Measurements from ENCODE around the gene ZFHX3.

ZFHX3 gene

DNA sequence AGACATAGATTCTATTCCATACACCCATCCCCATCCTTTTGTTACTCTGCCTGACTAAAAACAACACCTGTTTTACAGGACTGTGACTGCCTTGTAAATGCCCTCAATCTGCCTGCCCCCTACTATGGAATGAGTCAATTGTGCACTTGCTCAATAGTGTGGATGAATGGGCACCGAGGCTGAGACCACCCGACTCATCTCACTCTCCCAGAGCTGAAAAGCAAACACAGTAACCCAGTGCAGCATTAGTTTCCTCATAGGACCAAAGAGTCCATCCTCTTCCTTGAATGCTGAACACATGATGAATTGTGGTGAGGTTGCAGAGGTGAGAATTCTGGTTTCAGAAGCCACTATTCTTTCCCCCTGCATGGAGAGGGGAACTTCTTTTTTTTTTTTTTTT lies 233.7 kb downstream of the ZFHX3 start:
- no peak for DNase-seq

DNA sequence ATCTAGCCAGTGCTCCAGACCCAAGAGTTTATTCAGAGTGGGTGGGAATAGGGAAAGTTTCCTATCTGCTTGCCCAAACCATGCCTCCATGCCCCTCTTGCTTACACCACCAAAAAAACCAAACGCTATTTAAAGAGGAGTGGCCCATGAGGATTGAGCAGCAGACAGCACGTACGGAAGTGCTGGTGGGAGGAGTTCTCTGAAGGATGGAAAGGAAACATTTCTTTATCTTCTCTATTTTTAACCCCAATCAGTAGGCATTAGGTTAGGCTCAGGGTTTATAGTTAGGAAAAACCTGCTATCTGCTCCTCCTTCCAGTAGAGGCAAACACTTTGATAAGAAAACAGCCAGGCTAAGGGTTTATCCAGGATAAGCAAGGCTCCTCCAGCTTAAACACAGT lies 235.3 kb downstream of the ZFHX3 start:
- DNase-seq: no peak

DNA sequence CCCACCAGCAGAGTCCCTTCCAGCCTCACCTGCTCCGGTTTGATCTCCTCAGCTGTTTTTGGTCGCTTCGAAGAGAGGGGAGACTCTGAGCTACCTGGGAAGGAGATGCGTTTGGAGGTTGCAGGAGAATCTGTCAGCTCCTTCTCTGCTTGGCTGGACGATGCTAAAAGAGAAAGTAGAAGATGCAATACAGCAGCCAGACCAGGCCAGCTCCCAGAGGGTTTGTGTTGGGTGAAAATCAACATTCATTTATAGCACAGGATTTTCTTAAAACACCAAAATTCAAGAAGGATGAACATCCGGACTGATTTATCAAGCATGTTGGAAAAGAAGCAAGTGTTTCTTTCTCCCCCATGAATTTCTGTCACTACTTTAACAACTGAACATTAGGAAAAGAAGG lies 236.1 kb downstream of the ZFHX3 start:
- DNase-seq: no peak

DNA sequence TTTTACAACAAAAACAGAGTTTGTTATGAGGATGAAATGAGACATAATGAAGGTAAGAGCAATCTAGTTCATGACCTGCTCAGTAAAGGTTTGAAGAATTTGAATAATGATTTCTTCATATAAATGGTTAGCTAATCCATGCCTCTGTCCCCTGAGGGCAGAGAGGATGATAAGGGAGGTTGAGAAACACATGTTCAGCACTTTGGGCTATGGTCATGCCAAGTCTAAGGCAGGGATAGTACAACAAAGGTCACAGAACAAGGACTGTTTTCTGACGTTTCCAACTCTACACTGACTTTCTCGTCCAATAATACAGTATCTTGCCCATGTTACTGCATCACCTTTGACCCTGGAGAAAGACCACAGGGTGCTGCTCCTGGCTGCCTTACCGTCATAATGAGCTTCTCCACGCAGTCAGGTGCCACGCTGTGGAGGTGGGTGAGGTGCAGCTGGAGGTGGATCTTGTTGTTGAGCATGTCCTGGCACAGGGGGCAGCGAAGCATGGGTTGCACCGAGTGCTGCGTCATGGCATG lies 236.7 kb downstream of the ZFHX3 start:
- DNase-seq: no peak

DNA sequence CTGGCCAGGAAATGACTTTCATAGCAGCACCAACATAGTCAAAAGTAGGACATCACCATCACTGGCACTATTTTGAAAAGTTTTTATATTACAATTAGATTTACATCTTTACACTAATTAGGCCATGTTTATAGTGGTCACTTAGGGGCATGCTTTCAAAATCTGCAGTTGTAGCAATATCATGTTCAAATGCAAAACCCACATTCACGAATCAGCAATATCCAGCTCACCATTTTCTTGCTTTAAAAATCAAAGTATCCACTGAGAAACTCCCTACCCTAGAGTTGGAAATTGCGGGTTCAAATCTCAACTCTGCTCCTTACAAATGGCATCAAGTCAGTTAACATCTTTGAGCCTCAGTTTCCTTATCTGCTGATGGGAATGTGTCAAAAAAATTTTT lies 237.4 kb downstream of the ZFHX3 start:
- DNase-seq: no peak

DNA sequence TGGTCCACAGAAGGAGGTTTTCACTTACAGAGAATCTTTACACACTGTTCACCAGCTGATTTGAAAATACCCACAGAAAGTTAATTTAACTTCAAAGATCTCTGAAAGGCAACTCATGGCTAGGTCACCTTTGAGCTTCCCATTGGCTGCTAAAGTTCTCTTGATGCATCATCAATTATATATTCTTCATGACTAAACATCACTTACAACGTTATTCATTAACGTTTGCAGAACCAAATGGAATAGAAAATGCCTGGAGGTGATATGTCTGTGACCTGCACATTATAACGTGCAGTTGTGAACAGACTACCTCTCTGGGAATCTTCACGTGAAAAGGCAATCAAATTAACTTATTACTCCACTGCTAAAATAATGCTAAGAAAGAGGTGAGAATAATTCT lies 238.5 kb downstream of the ZFHX3 start:
- no peak for DNase-seq

DNA sequence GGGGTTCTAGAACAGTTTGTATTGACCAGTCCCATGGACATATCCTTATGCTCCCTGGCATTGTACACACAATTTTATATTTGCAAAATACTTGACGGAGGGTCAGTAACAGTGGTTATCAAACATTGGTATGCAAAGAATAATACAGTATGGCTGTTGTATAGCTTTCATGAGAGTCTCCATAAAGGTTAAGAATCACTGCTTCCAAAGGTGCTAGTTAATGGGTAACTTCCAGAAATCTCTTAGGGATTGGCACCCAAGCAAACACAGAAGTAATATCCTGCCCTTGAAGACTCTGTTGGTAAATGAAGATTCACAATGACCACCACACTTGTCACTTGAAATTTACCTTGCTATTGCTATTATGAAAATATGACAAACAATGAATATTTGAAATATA lies 239.2 kb downstream of the ZFHX3 start:
- DNase-seq: no peak

DNA sequence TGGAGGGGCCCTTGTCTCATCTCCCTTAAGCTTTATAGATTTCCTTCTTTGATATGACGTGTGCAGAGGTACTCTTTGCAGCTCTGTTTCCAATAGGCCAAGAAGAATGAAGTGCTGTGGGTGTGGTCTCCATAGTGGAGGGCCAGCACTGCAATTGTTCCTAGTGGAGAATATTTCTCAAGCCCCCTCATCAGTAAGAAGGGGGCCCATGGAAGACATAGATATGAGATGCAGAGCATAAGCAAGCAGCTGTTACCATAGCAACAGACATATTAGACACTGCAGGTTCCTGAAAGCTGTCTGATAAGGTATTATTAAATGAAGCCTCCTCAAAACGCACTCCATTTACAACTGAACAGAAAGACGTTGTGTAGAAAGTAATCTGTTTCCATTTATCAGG lies 240.7 kb downstream of the ZFHX3 start:
- DNase-seq: no peak

DNA sequence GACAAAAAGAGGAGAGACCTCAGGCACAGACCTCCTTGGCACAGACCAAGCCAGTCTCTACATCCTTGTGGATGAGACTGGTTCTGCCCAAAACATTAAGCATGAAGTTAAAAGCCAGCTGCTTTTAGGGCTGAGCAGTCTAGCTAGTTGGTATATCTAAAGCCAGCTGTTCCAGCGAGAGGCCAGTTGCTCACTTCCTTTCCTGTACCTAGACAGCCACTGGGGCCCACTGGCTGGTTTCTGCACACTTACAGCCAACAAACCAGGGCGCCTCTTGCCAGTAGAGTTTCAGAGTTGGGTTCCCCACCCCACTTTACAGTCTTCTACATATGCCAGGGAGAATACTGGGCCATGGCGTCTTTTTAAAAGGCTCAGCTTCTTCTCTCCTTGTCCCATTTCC lies 242.4 kb downstream of the ZFHX3 start:
- DNase-seq: no peak

DNA sequence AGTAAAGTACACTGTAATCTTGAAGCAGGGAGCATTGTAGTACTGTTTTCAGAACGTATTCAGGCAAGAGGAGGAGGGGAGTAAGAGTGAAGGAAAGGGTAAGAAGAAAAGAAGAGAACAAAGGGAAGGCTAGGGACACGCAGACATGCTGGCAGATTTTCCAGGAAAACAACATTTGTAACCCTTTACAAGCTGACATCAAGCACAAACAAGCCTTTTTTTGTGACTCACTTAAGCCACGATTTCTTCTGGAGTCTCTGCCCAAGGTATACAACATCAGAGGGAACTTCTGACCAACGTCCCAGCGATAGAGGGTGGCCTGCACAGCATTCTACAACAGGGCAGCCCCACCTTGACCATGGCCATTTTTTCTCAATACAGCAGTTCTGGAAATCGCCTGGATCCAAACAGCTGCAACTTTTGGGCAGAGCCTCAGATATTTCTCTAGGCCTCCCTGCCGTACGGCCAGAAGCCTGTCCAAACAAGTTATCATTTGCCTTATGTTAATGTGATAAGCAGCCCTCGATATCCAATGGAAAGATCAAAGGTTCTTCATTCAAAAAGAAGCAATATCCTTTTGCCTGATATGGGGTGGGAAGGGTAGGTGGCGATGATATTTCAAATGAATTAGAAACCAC lies 247.3 kb downstream of the ZFHX3 start:
- DNase-seq: no peak

DNA sequence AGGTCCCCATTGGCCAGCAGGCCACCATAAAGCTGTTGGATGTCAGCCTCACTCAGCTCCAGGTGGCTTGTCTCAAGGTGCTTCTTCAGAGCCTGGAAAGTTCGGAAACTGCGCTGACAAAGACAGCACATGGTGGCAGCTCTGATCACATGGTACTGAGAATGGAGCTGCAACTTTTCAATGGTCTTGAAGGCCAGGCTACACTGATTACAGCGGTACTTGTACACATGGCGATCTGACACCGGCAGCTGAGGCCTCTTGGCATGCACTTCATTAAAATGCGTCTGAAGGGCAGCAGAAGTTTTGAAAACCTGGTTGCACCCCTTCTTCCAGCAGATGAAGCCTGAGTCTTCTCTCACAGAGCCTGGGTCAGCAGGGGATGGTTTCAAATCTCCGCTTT lies 249.7 kb downstream of the ZFHX3 start:
- DNase-seq: no peak

DNA sequence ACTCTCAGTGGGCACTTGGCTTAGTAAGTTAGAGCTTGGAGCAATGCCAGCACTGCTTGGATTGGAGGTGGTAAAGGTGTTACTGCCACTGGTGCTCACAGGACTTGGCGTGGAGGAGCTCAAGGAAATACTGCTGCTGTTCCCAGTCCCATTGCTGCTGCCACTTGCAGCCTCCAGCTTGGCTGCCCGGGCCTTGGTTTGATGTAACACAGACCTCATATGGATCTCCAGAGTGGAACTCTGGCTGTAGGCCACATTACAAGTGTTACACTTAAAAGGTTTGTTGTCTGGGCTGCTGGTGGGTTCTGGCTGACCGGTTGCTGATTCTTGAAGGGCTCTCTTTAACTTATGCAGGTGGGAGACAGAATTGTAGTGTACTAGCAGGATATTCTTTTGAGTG lies 250.3 kb downstream of the ZFHX3 start:
- DNase-seq: no peak

DNA sequence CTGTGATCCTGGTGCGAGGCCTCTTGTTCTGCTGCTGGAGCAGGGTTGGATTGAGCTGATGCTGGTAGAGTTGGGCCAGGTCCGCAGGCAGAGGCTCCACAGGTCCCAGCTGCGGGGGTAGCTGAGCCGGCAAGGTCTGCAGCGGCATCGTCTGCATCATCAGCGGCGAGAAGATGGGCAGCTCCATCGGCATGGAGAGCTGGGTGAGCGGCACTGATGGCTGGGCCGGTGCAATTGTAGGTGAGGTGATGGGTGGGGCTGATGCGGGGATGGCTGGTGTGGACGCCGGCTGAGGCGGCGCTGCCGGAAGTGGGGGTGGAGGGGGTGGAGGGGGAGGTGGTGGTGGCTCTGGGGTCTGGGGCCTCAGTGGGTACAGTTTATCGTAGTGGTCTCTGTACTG lies 251.7 kb downstream of the ZFHX3 start:
- no peak for DNase-seq

DNA sequence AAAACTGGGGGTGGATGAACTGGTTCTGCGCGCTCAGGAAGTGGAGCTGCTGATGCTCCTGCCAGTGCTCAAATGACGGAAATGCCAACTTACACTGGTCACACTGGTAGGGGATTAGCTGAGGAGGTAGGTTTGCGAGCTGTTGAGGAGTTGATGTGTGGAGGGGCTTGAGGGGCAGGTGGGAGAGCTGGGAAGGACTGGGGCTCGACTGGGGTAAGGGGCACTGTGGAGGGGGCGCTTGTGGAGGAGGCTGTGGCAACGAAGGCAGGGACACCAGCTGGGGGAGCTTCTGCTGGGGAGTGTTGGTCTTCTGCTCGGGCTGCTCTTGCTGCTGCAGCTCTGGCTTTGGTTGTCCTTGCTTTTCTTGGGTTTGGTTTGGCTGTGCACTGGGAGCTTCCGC lies 252.9 kb downstream of the ZFHX3 start:
- no peak for DNase-seq

DNA sequence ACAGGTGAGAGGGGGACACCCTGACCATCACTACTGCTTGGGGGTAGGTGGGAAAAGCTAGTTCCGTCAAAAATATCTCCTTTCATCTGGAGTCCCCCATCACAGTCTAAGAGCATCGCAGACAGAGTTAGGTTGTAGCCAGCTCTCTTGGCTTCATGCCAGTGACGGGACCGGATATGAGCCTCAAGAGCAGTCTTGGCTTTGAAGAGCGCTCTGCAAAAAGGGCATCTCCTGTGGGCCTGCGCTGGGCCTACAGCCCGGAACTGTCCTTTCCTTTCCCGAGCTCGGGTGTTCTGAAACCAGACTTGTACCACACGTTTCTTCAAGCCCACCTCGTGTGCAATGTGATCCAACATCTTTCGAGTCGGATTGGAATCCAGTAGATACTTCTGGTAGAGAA lies 253.6 kb downstream of the ZFHX3 start:
- no peak for DNase-seq

DNA sequence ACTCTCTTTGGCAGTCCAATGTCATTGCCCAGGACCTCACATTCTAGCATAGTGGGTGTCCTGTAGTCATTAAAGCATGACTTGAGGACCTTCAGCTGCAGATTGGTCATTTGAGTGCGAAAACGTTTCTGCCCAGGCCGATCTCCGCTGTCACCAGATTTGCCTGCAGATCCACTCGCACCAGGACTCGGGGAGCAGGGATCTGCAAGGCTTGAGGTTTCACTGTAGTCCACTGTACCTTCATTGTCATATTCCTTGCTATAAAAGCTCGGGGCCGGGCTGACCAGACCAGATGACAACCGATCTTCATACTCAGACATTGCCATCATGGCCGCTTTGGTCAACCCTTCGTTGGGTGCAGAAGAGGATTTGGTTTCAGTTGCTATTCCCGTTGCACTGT lies 254.2 kb downstream of the ZFHX3 start:
- no peak for DNase-seq

DNA sequence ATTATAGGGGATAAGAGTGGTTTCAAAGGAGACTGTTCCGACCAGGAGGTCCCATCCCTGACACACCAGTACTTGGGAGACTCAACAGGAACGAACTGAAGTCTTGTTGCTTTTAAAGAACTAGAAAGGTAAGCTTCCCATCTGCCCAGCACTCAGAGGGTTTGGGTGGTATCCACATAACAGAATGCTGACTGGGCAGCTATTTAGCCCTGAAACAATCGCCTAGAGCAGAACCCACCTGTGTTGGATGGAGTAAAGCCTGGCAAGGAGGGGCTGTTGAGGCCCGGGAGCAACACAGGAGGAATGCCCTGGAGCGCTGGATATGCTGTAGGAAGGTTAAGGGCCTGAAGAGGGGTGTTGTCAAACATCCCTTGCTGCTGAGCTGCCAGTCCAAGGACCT lies 254.9 kb downstream of the ZFHX3 start:
- DNase-seq: no peak

DNA sequence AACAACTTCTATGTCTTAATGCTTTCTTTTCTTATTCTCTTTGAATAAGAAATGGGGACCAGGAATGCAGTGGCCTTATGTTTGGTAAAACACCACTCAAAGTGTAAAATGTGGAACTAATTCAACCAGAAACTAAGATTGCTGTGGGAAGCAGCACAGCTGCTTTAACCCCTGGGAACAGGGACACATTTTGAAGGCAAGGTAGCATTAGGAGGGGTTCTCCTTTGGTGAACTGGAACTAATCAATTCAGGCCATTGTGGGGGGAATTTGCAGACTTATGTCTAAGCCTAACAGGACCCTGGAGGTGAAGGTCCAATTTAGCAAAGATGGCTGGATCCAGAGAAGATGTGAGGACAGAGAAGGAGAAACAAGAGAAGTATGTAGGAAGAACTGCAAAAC lies 256.1 kb downstream of the ZFHX3 start:
- no peak for DNase-seq

DNA sequence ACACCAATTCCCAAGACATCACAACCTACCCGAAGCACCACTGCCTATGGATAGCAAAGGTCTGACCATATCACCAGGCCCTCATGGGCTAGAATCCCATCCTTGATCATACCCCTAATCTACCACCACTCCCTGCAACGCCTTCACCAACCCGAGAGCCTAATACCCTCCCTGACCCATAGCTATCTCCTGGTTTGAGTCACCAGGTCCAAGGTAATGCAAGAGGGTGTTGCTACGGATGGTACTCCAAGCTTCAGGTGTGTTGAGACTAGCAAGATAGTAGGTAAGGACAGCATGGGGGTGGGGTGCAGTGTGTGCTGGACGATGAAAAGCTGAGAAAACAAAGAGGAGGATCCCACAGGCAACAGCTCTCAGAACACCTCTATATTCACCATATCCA lies 258.0 kb downstream of the ZFHX3 start:
- no peak for DNase-seq

DNA sequence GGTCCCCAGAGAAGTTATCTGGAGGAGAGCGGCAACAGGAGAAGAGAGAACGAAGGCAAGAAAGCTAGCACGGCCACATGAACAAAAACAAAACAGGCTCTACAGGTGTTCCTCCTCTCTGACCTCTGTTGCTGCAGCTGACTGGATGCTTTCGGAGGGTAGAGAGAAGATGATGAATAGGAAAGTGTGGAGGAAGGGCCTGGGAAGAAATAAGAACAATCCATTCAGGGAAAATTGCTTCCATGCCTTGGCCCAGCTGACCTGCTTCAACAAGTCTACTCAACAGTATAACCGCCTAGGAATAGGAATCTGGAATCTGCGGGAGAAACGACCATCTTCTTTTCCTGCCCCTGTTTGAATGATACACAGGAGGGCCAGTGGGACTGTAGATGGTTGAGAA lies 258.5 kb downstream of the ZFHX3 start:
- no peak for DNase-seq

DNA sequence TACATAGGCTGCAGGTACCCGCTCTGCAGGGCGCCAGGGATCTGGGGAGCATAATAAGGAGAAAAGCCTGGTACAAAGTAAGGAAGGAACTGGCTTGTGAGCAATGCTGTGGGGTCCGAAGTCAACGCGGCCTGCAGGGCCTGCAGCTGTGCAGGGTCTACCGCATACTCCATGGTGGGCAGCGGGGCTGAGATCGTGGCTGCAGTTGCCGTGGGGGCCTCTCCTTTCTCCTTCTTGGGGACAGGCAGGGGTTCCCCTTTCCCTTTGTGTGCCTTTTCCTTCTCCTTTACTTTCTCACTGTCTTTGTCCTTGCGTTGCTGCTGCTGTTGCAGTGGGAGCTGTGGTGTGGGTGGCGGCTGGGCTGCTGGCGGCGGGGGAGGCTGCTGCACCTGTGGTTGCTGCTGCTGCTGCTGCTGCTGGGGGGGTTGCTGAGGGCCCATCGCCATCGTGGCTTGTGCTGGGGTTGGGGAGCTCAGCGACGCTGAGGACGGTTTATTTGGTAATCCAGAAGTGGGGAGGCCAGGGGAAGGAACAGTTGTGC lies 259.6 kb downstream of the ZFHX3 start:
- no peak for DNase-seq

DNA sequence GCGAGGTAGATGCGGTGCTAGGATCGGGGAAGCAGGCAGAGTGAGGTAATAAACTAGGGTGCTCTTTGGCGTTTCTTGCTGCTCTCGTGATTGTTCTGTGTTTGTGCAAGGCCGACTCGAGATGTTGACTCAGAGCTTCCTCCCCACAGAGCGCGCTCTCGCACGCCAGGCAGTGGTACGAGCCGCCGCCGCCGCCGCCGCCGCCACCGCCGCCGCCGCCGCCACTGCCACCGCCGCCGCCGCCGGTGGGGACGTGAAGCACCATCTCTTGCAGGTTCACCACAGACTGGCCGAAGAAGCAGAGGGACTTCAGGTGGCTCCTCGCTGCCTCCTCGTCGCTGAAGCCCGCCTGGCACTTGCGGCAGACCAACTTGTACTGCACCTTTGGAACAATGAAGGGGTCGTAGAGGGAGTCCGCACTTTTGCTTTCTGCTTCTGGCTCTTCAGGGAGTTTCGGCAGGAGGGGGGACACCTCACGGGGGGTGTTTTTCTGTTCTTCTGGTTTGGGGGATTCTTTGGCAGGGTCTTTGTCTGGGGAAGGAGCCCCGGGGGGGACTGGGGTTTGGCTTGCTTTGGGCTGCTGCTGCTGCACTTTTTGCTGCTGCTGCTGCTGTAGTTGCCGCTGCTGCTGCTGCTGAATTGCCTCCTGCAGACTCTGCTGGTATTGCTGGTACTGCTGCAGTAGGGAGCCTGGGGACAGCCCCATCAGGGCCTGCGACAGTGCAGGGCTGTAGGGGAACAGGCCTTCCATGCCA lies 260.2 kb downstream of the ZFHX3 start:
- peak; percentile 77 for DNase-seq

DNA sequence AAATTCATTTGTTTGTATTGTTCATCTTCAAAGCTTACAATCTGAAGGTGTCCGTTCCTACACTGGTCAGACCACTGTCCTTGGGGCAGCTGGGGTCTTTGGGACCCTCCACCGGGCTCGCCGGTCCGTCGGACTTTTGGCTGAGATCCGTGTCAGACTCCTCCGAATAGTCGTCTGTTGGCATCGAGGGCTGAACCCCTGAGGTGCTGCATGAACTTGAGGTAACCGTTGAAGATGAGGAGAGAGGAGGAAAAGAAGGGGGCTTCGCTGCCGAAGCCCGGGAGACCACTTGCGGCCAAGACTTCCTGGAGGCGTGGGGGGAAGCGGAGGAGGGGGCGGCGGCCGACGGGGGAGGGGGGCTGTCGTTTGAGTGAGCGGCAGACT lies 260.8 kb downstream of the ZFHX3 start:
- DNase-seq: no peak

DNA sequence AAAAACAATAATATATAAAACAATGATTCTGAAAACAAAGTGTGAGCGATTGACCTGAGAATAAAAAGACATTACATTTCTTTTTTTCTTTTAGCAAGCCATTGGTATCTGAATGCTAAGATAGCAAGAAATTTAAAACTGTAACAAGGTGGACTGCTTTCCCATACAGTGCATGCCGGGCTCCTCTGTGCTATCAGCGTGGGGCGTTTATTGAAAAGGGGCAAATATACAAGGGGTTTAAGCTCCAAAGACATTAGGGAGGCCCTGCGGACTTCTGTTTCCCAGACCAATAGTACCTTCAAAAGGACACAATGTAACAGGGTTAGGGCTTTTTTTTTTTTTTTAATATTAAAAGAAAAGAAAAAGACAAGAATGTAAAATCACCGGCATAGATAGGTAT lies 261.3 kb downstream of the ZFHX3 start:
- DNase-seq: no peak

DNA sequence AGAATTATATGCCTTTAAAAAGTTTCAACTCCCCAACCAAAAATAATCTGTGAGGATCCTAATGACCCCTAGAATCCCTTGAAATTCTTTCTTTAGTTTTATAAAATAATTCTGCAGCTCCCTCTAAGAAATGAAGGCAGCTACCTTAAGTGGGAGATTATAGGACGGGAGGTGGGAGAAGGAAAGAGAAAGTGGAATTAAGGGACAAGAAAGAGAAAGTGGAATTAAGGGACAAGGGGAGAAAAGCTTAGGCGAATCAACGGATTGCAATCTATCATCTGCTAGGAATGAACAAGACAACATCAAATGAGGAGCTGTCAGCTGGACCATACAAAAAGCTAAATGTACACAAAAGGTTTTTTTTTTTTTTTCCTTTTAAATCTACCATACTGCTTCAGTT lies 262.0 kb downstream of the ZFHX3 start:
- no peak for DNase-seq
